Measurements from ENCODE around the gene PRELID1.
"Not testable (repeated sequence)": the region's sequence is repeated elsewhere in the genome, so short reads cannot be mapped to it uniquely, and the experiment has no call there.

Gene PRELID1

DNA sequence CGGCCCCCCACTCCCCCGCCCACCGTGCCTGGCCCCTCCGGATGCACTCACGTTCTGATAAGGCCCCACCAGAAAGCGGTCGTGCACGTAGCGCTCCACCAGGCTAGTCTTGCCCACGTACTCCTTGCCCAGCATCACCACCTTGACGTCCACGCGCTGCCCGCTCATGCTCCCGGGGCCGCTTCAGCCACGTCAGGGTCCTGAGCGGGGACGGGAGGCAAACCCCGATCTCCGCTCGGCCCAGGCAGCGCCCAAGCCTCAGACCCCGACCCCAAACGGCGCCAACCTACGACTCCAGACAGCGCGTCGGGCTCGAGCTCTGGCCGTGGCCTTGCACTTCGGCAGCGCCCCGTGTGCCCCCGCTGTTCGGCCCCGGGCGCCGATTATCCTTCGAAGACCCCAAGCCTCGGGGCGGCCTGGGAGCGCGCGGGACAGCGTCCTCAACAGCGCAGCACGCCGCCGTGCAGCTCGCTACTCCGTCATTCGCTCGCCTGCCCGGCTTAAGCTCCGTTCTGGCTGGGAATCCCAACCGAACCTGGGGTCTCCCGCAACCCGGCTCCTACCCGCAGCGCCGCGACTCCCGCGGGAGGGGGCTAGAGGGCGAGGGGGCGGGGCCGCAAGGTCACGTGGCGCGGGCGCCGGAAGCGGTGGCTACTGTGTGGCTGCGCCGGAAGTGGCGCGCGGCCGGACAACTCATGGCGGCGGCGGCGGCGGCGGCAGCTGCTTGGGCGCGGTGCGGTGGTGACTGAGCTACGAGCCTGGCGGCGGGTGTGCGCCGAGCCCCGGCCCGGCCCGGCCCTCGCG lies at the start of gene PRELID1, which contains the start of gene RAB24:
PRELID1 (plus strand) TSS at position 679 of the 804 bp plus-strand sequence. CDS start 187 bp downstream, outside the sequence.
RAB24 (minus strand) TSS at position 599 of the 804 bp plus-strand sequence; CDS start at position 168, 431 bp downstream.
- DNase-seq (ENCODE audit: low spot score): peak; percentile 96

- DNase-seq (ENCODE audit: low spot score): no peak
Observed at GRCh38 chr5:177256296-177256695, 47.3 kb upstream of the PRELID1 start.

DNA sequence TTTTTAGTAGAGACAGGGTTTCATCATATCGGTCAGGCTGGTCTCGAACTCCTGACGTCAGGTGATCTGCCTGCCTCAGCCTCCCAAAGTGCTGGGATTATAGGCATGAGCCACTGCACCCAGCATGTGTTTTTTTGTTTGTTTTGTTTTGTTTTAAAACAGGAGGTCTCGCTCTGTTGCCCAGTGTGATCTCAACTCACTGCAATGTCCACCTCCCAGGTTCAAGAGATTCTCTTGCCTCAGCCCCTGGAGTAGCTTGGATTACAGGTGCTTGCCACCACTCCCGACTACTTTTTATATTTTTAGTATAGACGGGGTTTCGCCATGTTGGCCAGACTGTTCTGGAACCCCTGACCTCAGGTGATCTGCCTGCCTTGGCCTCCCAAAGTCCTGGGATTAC lies 44.9 kb upstream of the PRELID1 start:
- DNase-seq (ENCODE audit: low spot score): not testable (repeated sequence)

DNA sequence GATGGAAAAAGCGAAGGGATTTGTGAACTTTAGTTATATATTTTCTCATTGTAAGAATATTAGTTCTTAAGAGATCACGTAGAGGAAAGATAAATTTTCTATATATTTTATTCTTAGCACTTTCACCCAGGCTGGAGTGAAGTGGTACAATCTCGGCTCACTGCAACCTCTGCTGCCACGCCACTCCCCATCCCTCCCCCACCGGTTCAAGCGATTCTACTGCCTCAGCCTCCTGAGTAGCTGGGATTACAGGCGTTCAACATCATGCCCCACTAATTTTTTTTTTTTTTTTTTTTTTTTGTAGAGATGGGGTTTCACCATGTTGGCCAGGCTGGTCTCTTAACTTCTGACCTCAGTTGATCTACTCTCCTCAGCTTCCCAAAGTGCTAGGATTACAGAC lies 42.6 kb upstream of the PRELID1 start:
- DNase-seq (ENCODE audit: low spot score): no peak

DNA sequence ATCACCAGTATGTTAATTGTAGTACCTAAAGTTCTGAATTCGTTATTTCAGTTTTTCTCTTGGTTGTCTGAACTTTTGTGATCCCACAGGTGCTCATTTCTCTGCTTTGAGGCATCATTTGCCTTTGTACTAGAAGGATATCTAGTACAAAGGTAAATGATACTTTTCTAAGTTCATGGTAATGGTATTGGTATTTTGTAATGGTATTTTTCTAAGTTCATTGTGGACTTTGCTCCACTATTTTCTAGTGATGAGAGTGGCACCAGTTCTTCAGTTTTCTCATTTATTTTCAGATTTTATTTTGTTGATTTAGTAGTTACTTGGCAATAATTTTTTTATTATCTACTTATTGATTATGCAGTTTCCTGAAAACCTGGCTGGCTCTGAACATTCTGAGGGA lies 42.1 kb upstream of the PRELID1 start:
- no peak for DNase-seq (ENCODE audit: low spot score)

DNA sequence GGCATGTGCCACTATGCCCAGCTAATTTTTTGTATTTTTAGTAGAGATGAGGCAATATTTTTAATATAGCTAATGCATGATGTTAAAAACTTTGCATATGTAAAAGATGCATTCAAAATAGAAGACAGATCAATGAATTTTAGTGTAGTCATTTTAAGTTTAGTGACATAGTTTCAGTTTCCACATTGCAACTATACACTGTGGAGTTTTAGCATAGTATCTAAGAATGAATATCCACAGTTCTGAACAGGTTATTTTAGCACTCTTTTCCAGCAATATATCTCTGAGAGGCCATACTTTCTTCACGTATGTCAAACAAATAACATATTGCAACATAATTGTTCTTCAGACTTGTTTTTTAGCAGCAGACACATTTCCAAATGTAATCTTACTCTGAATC lies 39.4 kb upstream of the PRELID1 start:
- DNase-seq (ENCODE audit: low spot score): no peak

DNA sequence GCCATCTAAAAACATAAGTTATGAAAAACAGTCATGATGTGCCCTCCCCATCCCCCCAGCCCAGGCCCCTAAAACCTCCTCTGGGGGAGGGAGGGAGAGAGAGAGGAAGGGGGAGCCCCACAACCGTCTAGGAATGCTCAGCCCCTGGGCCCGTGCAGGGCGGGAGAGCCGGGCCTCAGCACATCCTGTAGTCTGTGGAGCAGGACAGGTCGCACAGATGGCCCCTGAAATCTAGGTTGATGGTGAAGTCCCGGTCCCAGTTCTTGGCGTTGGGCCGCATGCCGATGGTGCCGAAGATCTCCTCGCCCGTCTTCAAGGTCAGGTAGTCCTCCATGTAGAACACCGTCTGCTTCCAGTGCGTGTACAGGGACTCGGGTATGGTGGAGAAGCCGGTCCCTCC lies 38.2 kb upstream of the PRELID1 start:
- DNase-seq (ENCODE audit: low spot score): no peak

GRCh38 chr5:177269232-177269895 lies 34.2 kb upstream of the PRELID1 start:
- no peak for DNase-seq (ENCODE audit: low spot score)

DNA sequence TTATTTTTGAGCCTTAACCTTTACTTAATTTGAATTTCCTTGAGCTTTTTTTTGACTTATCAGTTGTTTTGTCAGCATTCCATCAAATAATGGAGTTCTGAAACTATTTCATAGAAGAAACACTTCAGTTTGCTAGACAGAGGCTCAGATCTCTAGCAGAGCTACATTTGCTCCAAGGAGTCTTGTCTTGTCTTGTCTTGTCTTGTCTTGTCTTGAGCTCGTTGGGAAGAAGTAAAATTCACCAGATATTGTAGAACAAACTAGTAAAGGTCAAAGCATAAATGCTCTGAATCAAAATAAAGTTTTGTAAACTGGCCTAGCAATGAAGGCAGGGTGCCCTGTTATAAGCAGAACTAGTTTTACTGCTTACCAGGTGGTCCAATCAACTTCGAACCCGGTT lies 33.6 kb upstream of the PRELID1 start:
- no peak for DNase-seq (ENCODE audit: low spot score)

GRCh38 chr5:177270653-177271052 lies 32.9 kb upstream of the PRELID1 start:
- no peak for DNase-seq (ENCODE audit: low spot score)

DNA sequence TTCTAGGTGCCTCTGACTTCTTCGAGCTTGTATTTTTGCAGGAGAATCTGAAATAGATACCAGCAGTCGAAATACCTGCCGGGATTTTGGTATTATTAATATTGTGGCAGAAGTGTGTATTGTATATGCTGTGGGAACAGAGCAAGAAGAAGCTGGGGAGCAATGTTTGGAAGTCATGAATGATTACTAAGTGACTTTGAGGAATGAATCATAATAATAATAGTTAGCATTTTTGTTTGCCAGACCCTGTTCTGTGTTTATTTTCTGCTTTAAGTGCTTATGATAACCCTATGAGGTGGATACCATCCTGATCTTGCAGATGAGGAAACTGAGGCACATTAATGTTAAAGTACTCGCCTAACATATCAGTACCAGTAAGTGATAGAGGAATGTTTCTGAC lies 32.5 kb upstream of the PRELID1 start:
- no peak for DNase-seq (ENCODE audit: low spot score)

DNA sequence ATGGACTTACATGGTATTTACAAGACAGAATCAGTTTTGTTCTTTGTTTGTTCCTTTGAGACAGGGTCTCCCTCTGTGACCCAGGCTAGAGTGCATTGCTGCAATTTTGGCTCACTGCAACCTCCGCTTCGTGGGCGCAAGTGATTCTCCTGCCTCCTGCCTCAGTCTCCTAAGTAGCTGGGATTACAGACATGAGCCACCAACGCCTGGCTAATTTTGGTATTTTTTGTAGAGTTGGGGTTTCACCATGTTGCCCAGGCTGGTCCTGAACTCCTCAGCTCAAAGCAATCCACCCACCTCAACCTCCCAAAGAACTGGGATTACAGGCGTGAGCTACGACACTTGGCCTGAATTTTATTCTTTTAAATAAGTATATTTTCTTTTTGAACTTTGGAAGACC lies 27.7 kb upstream of the PRELID1 start:
- DNase-seq (ENCODE audit: low spot score): no peak

DNA sequence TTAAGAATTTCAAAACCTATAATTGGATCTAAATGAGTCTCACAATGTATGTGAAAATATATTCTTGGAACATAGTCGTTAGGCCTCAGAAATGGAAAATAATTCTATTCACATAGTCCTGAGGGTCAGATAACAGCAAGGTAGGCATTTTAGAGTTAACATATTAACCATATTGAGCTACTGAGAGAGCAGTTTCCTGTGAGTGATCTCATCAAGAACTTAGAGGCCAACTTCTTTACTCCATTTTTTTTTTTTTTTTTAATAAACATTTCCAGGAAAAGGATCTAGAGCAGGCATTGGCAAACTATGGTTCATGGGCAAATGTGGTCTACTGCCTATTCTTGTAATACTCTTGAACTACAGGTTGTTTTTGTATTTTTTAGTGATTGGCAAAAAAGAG lies 26.7 kb upstream of the PRELID1 start:
- no peak for DNase-seq (ENCODE audit: low spot score)

DNA sequence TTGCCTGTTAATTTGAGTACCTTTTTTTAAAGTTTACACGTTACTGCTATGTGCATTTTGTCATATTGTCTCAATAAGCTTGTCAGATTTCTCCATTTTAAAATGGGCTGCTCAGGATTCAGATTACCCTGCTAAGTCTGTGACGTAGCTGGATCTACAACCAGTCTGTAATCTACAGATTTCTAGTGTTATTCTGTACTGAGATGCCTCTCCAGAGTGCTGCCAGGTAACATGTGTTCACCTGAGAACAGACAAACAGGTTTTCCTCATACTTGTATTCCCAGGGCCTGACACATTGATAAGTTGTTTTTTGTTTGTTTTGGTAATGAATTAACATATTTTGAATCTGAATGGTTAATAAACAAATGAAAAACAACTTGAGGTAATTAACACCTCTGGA lies 15.4 kb upstream of the PRELID1 start:
- no peak for DNase-seq (ENCODE audit: low spot score)

GRCh38 chr5:177290816-177291596 lies 12.6 kb upstream of the PRELID1 start:
- DNase-seq (ENCODE audit: low spot score): no peak

DNA sequence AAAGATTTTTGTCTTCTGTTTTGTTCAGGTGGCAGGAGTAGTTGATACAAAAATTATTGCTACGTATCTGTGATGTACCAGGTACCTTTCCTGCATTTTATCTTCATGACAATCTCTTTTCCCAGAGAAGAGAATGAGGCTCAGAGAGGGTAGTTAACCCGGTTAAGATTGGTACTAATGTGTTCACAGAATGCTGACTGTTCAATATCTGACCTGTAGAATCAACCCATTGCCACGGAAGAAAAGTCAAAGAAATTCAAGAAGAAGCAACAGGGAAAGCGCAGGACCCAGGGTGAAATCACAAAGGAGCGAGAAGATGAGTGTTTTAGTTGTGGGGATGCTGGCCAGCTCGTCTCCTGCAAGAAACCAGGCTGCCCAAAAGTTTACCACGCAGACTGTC lies 11.9 kb upstream of the PRELID1 start:
- DNase-seq (ENCODE audit: low spot score): no peak

GRCh38 chr5:177293819-177294581 lies 9.6 kb upstream of the PRELID1 start:
- no peak for DNase-seq (ENCODE audit: low spot score)

- DNase-seq (ENCODE audit: low spot score): no peak
Observed at GRCh38 chr5:177294632-177295031, 9.0 kb upstream of the PRELID1 start.

DNA sequence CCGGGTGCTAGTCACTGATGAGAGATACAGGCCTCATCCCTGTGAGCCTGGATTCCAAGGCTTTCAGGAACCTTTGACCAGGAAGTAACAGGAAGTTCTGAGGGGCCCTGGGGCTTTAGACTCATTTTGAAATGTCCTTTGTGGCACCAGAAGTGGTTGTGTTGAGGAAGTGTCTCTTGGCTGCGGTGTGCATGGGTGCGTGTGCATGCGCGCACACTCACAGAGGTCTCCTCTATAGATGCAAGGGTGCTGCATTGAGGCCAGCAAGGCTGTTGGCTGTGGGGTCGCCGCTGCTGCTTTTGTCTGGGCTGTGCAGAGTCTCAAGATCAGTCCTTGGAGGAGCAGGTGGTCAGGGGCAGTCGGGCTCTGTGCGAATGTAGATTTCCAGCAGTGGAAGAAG lies 7.7 kb upstream of the PRELID1 start:
- no peak for DNase-seq (ENCODE audit: low spot score)

DNA sequence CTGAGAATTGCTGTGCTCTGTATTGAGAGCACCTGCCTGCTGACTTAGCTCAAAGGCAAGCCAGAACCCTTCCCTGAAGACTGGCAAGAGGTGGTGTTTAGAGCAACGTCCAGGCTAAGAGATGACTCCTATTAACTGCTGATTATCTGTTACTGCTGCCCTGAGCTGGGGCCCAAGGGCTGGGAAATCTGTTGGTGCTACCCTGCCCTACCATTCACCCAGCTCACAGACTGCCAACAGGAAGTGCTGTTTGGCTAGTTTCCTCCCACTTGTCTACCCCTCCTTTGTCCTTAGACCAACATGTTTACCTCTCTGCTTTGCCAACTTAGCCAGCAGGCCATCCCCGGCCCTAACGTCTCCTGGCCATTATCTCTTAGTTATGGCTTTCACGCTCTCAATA lies 7.0 kb upstream of the PRELID1 start:
- DNase-seq (ENCODE audit: low spot score): no peak

GRCh38 chr5:177297922-177298321 lies 5.7 kb upstream of the PRELID1 start:
- no peak for DNase-seq (ENCODE audit: low spot score)

GRCh38 chr5:177299697-177300096 lies 3.9 kb upstream of the PRELID1 start:
- no peak for DNase-seq (ENCODE audit: low spot score)

Data from D341Med (cell line).